Activated CD4-positive, CD25-positive, alpha-beta regulatory T cell treated with anti-CD3 and anti-CD28 coated beads, Interleukin-2, amount 50 U/mL, for 24 hours (primary cell): Measurements from ENCODE around the gene SETBP1.
"Not testable (repeated sequence)": the region's sequence is repeated elsewhere in the genome, so short reads cannot be mapped to it uniquely, and the experiment has no call there.

Source experiments
- ATAC-seq, 2 donors: fragments of 150-1000 bp; cut with Tn5 transposase; one replicate each; pipeline ENCODE4 v1.10.0; 2021; ENCODE audit warnings: mild to moderate bottlenecking in 1 of 2, moderate library complexity in 1 of 2

Gene SETBP1

GRCh38 chr18:44708451-44709083, 27.9 kb downstream of the SETBP1 start:
- ATAC-seq = no peak

- no peak for ATAC-seq
Observed at GRCh38 chr18:44709307-44710126, 28.8 kb downstream of the SETBP1 start.

- no peak for ATAC-seq
Observed at GRCh38 chr18:44710931-44711330, 30.2 kb downstream of the SETBP1 start.

GRCh38 chr18:44712025-44712424, 31.3 kb downstream of the SETBP1 start:
- no peak for ATAC-seq

DNA sequence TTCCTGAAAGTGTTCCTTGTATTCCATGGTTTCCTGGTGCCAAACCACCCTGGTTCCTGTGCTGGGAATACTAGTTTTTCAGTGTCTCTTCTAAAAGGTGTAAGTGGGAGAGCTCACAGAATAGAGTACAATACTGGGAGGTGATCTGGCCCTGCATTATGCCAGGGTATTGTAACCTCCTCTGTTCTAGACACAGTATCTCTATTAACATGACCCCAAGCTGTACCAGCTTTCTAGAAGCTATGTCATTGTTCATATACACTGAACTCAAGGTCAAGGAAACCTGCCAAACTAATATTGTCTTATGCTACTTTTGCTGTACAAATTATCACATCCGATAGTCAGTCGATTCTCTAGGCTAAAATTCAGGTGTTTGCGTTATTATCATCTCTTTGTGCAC, 32.7 kb downstream of the SETBP1 start:
- no peak for ATAC-seq

DNA sequence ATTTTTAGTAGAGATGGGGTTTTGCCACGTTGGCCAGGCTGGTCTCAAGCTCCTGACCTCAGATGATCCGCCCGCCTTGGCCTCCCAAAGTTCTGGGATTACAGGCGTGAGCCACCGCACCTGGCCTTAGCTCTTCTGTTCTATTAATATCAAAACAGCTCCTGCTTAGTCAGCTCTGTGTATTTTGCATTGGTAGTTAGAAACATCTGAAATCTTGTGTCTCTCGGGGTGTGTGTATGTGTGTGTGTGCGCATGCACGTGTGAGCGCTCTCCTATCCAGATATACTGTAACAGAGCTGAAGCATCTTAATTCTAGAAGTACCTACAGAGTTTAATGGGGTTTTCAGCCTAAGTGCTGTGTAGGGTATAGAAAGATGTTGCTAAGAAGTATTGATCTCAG, 33.7 kb downstream of the SETBP1 start:
- ATAC-seq = no peak

- no peak for ATAC-seq
Observed at GRCh38 chr18:44715245-44715644, 34.6 kb downstream of the SETBP1 start.

DNA sequence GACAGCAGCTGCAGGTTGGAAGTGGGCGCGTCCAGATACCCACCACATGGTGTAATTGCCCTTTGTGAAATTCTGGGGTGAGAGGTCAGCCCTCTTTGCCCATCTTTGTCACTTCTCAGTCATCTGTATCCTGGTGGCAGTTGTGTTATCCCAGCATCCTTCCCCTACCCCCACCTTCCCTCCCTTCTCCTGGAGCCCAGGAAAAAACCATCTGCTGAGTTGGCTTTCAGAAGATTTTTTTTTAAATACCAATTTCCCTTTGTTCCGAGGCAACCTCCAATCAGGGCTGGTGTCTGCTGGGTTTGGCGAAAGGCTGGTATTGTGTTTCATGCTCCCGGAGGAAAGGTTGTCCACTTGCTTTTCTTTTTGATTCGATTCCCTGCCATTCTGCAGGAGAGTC, 35.2 kb downstream of the SETBP1 start:
- ATAC-seq = no peak

GRCh38 chr18:44716697-44717163, 36.0 kb downstream of the SETBP1 start:
- ATAC-seq = peak; percentile 22 to 69

DNA sequence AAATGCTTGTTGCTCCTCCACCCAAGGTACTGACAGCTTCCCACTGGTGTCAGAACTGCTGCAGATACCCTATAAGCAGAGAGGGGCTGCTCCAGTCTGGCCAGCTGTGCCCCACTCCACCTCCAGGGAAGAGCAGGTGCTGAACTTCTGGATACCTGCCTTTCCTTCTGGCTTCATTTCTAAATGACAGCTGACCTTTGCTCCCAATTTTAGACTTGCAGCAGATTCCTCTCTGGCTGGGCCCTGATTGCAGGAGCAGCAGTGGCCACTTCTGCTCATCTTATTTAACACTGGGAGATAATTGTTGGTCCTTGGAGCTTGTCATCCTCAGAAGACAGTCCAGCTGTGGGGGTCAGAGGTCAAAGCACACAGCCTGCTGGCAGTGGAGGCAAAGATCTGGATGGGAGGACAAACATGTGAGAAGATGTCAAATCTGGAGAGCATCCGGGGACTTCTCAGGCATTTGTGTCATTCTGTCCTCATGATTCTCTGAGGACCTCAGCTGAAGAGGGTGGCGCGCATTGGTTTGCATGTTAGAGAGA, 38.9 kb downstream of the SETBP1 start:
- no peak for ATAC-seq

- ATAC-seq = not testable (repeated sequence)
Observed at GRCh38 chr18:44721748-44722147, 41.1 kb downstream of the SETBP1 start.

DNA sequence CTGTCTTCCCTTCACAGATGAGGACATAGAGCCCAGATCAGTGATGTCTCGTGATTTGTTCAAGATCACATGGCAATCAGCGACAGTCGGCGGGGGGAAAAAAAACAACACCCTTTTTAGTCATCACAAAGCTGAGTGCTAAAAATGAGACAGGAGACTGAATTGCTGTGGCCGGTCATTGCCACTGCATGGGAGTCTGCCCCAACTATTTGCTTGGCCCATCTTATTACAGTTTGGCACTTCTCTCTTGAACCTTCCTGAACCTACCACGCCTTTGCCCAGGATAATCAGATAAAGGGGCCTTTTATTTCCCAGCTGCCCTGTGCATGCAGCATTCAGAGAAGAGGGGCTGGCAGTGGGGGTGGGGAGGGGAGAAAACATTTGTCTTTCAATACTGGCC, 42.7 kb downstream of the SETBP1 start:
- no peak for ATAC-seq

DNA sequence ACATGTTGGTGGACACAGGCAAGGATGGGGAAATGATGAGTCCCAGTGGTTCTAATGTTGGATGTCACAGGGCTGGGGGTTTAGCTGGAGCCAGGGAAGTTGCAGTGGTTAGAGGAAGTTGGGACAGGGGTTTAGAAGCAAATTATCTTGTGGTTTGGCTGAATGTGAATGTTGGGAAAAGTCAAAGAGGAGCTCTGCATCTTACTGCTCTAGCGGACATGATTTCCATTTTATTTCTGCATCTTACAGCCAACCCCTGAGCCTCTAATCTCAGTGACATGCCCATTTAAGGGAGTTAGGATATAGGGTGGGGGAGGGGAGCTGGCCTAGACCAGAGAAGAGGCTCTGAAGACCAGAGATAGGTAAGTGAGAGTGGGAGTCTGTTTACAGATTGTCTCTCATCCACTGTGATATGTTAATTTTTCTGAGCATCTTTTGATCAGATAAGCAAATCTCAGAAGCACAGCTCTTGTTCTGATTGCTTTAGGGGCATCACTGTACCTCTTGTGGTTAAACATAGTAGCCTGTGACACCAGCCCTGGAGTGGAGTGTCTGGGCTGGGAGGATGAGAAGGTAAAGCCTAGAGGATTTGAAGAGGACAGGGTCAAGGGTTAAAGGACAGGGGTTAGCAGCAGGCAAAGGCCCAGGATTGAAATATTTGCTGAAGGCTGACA, 43.6 kb downstream of the SETBP1 start:
- peak; percentile 26 to 47 for ATAC-seq

DNA sequence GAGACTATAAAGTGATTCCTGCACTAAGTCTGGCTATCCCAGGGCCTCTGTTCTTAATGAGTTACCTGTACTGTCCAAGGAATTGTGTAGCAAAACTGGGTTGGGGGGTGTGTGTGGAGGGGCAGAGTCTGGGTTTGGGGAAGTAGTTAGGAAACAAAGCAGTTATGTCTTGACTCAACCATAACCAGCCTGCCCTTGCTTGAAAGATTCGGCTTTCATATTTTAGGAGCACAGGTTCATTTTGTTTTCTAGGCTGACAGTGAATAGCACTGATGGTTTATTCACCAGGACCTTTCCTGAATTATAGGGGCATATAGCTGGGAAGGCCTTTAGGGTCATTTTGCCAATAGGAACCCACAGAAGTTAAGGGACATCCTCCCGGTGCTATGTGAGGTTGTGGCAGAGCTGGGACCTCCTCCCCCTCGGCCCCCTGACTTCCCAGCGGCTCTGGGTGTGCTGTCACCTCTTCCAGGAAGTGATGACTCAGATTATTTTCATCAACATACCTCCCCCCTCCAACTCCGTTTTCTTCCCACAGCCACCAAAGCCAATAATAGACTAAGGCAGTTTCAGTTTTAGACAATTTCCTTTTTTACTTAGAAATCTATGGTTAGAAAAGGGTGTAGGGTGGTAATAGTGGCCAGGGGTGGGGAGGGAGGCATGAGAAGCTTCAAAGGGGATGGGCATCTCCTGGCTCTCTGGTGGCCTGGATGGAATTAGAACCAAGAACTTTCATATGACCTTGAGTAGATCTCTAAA, 44.8 kb downstream of the SETBP1 start:
- ATAC-seq = peak; percentile 81 to 82

DNA sequence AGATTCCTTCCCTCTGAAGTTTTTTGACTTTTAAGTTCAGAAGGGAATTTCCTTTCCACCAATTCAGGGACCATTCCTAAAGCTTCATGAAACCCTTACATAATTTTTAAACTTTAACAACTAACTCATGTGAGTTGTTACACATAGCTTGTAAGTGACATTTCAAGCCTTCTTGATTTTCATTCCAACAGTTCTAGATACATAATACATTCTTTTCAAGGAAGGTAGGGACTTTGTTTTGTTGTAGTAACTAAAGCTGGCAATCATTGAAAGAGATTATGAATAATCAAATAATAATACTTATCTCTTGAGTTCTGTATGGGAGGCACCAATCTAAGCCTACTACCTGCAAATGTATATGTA, 45.4 kb downstream of the SETBP1 start:
- ATAC-seq = no peak

DNA sequence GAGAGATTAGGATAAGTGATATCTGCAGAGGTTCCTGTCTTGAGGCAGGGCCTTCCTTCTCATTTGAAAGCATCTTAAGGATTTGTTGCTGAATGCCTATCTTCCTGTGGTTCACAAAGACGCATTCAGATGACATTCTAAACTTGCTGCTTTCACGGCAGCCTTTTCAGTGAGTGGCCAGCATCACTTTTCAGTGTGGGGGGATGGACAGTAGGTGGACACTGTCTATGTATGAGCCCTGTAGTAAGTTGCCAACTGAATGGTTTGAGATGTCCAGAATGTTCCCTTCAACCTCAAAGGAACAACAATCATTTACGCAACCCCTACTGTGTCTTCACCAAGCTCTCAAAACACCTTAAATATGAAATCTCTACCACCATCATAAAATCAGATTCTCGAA, 46.6 kb downstream of the SETBP1 start:
- no peak for ATAC-seq

GRCh38 chr18:44729631-44730101, 49.0 kb downstream of the SETBP1 start:
- peak in 1 of 2 donors; percentile 58 for ATAC-seq

DNA sequence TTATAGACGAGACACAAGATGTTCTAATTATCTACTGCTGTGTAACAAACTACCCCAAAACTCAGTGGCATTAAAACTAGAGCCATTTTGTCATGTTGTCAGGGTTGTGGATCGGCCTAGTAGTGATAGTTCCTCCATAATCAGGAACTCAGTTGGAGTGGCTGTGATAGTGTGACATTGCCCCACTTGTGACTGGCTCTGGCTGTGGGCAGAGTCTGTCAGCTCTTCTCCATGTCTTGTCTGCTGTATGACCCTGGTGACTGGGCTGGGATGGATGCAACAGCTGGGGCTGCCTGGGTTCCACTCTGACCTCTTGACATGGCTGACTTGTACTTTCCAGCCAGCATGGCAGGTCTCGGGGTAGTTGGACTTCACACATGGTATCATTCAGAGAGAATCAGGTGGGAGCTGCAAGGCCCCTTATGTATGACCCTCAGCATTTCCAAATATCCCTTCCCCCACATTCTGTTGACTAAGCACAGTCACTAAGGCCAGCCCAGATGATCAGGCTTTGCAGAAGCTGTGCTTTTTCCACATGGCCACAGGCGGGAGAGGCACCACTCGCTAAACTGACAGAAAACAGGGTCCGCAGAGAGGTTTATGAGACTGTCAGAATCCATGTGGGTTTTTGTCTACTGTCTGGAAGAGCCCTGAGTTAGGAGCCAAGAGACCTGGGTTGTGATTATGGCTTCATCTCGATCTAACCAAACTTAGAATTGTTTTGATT, 50.3 kb downstream of the SETBP1 start:
- ATAC-seq = no peak

DNA sequence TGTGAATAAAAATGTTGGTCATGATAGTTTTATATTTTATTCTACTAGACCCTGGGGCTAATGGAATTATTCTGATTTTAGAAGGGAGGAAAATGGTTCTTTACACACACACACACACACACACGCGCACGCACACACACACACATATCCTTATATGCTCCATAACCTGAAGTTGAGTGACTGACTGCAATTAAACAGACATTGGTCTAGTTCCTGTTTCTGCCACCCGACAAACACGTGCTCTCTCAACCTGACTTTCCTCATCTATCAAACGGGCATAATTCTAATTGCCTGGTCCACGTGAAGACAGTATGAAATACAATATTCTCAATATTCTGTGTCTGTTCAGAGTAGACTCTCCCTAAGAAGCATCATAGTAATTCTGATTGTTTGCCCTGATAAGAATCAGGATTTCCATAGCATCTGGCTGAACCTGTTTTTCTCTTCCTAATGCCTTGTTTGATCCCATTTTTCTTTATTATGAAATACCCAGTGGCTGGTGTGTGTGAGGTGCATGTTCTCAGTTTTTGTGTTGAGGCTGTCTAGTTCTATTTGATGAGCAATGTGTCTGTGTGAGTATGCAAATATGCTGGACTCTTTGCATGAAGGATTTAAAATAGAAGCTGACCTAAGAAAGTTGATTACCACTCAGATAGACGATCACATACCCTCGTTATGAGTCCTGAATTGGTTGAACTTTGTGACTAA, 51.0 kb downstream of the SETBP1 start:
- ATAC-seq = peak in 1 of 2 donors; percentile 31

DNA sequence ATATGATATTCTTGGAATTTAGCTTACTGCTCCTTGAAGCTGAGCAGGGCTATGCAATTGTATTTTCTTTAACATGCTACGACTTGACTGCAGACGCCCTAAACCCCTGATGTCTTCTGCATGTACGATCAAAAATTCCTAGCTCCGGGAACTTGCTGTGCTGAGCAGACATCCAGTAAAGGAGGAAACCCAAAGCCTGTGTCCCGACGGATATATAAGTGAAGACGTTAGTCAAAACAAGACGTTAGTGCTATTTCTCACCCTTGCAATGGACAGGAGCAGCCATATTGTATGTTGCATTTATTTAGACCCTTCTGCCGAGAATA, 51.5 kb downstream of the SETBP1 start:
- ATAC-seq = no peak

DNA sequence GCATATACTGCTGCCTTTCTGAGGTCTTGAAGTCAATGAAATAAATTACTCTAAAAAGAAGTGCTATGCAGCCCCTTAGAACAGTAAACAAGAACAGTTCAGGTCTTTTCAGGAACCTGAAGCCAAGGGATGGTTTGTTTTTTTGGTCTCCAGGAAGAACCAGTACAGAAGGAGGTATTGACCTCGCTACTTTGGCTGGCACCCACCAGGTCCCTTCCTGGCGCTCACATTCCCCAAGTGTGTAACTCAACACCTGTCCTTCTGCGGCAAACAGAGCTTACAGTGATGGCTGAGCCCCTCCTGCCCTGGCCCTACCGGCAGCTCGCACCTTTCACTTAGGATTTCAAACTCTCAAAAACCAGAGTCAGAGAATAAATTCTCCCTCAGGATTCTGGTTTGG, 51.9 kb downstream of the SETBP1 start:
- no peak for ATAC-seq
